Cardiac septum (tissue), 1 donor: Measurements from ENCODE around the gene DOK1. TPM values are rescaled to one million over a fixed set of nuclear protein-coding genes. Genes with fewer than 3 reads are reported as not detected.

Experiments
- DNase-seq: peaks from one replicate; pipeline ENCODE4 v3.0.0-alpha.2; 2020; ENCODE audit warnings: low spot score
- intact Hi-C: fragments of 100-400 bp; cut with DNase I; formaldehyde crosslinking; loops from one replicate; pipeline ENCODE4 v1.14.0; 2022
- total RNA-seq: library from RNA; stranded (reverse); fragmentation: NEBNext Ultra II Directional; extraction: Animal tissue kit (Norgen Biotek cat#: 25700); gene quantifications from one replicate; pipeline ENCODE4 v1.2.1, GENCODE V29; 2021
- donor health status: DM: no; HTN: no; CAD: no.

The DOK1 gene
- total RNA-seq, 1 donor from 2014 or later = 3.9 TPM

DNA sequence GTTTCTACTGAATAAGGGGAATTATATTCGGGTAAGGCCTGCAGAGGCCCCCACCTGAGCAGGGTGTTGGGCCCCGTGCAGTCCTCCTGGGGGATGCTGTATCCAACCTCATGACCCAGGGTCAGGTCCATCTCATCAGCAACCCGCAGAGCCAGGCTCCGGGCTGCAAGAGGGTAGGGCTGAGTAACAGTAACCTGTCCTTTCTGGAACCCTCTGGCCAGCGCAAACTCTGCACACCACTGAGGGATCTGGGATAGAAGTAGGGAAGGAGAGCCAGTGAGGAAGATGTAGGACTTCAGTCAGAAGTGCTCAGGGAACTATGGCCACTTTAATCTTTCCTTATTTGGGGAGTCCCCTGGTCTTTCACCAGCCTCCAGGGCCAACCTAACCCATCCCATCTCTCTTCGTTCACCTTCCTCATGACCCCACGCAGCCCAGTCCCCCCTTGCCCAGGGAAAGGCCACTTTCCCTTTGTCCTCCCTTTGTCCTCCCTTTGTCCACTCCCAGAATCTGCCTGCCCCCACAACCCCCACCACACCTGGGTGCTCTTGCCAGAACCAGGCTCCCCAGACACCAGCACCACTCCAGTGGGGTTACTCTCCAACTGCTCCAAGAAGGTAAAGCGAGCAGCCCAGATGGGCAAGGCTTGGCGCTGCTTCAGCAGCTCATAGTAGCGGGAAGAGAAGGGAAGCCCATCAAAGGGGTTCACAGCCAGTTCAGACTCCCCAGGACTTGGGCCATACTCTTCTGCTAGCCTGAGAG, 29.4 kb upstream of the DOK1 start:
- peak; percentile 61 for DNase-seq

DNA sequence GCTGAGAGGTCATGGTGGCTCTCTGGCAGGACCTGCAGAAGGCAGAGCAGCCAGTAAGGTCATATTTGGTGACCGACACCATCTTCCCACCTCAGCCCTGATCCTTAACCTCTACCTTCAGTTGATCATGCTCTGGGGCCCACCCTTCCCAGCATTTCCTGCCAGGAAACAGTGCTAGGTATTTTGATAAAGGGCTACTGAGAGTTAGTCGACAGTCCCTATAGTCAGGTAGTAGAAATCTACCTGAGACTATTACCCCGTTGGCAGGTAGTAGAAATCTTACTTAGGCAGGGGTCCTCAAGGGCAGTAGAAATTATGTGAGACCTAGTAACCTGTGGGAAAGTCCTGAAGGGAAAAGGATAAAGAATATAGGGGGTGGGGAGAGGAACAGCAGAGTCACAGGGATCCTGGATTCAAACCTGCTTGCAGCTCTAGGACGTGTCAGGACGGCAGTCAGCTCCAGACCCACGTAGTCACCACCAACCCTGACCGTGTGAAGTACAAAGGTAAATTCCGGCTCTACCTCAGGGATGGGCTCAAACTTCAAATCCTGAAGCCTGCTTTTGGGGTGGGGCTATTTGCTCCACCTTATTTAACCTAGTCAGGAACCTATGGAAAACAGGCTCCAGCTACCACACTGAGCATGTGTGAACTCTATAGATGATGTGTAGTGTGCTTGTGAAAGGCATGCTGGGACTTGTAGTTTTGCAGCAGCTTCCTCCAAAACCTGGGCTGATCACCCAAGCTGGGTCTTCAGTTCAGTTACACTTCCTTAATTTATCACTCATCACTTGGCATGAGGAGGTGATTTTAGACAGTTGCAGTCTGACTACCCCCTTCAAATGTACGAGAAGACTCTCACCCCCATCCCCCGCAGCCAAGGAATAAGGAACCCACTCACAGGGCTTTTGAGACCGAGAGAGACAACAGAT, 28.5 kb upstream of the DOK1 start, which contains the start of gene DQX1:
Gene DQX1, minus strand, starts transcription at position 515 of the 932 bp plus-strand sequence. Its CDS starts 502 bp downstream, at position 13.
- intact Hi-C loops = loop anchor here (5.0 to 10.0 kb wide), 2 partner anchors 61 to 129 kb away; partner anchors contain the start of gene SEMA4F
- peak; percentile 46 for DNase-seq

More for the DNA sequence above, 29.4 kb upstream of the DOK1 start:
- intact Hi-C loops = loop anchor here (5.0 to 10.0 kb wide), 2 partner anchors 62 to 130 kb away; partner anchors contain the start of gene SEMA4F

DNA sequence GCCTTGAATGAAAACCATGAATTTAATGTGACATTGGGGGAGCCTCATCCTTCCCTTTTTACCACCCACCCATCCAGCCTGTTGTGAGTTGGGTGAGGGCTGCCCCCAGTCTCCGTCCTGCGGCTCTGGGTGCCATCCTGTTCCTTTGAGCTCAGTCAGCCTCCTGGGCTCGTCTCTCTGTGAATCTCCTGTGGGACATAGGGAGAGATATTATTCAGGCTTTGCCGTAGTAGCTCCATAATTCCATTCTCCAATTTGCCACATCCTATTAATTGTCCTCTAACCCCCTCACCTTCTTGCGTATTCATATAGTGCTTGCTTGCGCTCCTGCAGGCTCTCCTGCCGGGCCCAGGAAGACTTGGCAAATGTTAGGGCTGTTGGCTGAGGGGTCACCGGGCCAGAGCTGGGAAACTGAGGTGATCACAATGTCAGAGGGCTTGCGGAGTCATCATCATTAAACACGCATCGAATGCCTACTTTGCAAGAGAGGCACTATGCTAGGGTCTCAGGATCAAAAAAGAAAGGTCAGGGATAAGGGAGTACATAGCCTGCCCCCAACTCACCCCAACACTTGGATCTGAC, 27.8 kb upstream of the DOK1 start:
- intact Hi-C loops = loop anchor here (5.0 to 10.0 kb wide), 2 partner anchors 61 to 128 kb away; partner anchors contain the start of gene SEMA4F
- peak; percentile 50 for DNase-seq

DNA sequence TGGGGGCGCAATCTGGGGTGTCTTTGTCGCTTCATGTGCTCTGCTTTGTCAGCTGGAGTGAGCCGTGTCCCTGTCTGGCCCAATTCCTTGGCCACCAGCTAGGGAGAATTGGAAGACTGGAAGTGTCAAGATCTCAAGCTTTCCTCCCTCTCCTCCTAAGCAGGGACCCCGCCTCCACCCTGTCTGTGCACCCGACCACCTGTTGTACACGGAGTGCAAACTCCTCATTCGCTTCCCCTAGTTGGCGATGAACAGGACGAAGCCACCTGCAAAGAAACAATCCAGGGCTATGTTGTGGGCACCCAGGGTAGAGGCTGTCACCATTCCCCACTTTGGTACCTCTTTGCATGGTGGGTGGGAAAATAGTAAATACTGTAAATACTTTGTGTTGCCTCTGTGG, 26.8 kb upstream of the DOK1 start:
- intact Hi-C loops = loop anchor here (5.0 to 10.0 kb wide), 2 partner anchors 60 to 127 kb away; partner anchors contain the start of gene SEMA4F

DNA sequence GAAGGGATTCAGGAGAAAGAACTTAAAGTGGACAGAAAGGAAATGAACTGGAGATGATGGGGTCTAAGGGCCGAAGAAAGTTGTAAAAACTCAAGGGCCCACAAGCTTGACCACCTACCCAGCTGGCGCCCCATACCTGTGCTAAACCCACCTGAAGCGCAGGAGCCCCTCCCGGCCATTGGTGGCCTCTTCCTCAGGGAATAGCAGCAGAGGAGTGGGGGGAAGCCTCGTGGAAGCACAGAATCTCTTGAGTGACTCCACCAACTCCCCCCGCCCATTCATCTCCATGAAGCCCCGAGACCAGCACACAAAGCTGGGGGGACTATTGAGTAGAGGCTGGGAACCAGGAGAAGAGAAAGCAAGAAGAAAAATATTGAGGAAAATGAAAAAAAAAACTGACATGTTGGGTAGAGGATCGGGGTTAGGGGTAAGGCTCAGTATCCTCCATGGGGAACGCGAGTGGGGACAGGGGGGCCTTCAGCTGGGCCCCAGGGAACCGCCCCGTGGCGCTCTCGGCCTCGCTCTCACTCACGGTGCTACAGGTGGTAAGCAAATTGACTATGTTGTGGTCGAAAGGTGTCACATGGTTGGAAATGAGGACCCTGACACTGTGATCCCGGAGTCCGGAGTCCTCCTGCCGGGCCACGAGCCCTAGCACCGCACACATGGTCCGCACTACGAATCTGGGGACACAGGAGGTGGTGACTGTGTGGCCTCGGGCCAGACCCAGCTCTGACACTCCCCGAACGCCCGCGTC, 25.7 kb upstream of the DOK1 start:
- DNase-seq = peak; percentile 41
- intact Hi-C loops = loop anchor here (1.0 to 10.0 kb wide), 6 partner anchors 21 to 126 kb away; partner anchors contain the start of genes CCDC142, DOK1, INO80B and PCGF1

More for the DNA sequence above, 26.8 kb upstream of the DOK1 start:
- DNase-seq = peak; percentile 54

DNA sequence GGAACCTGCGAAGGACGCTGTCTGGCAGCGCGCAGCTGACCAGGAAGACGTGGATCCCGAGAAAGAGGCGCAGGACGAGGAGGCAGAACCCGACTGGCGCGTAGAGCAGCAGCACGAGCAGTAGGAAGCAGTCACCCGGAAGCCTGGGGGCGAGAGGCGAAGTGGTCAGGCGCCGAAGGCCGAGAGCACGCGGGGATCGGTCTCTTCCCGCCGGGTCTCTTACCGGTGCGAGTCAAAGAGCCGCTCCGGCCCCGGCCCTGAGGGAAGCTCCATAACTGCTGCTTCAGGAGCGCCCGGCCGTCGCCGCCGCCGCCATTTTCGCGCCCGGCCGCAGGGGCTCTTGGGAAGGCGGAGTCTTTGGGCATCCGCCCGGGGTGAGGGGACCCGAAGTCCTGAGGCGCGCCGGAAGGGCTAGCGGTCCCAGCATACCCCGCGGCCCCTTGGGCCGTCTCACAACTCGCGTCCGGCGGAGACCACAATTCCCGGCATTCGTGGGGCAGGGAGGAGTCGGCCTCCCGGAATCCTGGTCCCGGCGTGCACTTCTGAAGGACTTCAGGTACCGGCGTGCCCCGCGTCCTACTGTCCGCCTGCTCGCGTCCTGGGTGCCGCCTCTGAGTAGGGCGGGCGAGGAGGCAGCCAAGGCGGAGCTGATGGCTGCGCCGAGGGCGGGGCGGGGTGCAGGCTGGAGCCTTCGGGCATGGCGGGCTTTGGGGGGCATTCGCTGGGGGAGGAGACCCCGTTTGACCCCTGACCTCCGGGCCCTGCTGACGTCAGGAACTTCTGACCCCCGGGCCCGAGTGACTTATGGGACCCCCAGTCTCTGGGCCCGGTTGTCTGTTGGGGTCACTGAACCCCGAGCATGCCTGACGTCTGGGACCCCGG, 24.9 kb upstream of the DOK1 start, which contains the start of the genes AUP1 and HTRA2:
Gene AUP1, minus strand, starts transcription at position 350 of the 882 bp plus-strand sequence. Its CDS starts 77 bp downstream, at position 273.
Gene HTRA2, plus strand, starts transcription at position 577 of the 882 bp plus-strand sequence. Its CDS starts 74 bp downstream, at position 651.
- DNase-seq = peak; percentile 99
- intact Hi-C loops = loop anchor here (1.0 to 10.0 kb wide), 8 partner anchors 19 to 705 kb away; partner anchors contain the start of genes CCDC142, DOK1, INO80B and PCGF1

DNA sequence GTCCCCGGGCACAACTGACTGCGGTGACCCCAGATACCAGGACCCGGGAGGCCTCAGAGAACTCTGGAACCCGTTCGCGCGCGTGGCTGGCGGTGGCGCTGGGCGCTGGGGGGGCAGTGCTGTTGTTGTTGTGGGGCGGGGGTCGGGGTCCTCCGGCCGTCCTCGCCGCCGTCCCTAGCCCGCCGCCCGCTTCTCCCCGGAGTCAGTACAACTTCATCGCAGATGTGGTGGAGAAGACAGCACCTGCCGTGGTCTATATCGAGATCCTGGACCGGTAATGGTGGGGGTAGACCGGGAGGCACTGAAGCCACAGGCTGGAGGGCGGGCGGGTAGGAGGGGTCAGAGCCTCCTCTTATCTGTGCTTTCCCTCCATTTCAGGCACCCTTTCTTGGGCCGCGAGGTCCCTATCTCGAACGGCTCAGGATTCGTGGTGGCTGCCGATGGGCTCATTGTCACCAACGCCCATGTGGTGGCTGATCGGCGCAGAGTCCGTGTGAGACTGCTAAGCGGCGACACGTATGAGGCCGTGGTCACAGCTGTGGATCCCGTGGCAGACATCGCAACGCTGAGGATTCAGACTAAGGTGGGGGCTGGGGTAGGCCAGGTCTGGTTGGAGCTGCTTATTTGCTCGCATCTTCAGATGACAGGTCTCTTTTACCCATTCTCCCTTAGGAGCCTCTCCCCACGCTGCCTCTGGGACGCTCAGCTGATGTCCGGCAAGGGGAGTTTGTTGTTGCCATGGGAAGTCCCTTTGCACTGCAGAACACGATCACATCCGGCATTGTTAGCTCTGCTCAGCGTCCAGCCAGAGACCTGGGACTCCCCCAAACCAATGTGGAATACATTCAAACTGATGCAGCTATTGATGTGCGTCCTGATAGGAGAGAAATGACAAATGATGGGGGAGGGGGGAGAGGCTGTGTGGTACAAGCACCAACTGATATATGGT, 24.0 kb upstream of the DOK1 start:
- intact Hi-C loops = loop anchor here (2.0 to 10.0 kb wide), 2 partner anchors 18 to 706 kb away; partner anchors contain the start of gene STAMBP
- peak; percentile 75 for DNase-seq

DNA sequence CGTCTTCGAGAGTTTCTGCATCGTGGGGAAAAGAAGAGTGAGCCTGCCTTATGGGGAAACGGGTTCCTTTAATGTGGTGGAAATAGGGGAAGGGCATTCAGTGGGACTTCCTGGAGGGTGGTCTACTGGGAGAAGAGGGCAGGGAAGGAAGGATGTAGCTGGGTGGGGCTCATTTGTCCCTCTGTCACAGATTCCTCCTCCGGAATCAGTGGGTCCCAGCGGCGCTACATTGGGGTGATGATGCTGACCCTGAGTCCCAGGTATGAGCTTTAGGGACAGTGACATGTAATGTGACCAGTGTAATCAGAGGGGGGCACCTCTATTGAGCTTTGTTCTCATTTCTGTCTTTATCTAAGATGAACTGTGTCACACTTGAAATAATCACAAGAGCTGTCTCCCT, 22.9 kb upstream of the DOK1 start:
- peak; percentile 65 for DNase-seq
- intact Hi-C loops = loop anchor here (2.0 to 10.0 kb wide), 2 partner anchors 17 to 707 kb away; partner anchors contain the start of gene STAMBP

DNA sequence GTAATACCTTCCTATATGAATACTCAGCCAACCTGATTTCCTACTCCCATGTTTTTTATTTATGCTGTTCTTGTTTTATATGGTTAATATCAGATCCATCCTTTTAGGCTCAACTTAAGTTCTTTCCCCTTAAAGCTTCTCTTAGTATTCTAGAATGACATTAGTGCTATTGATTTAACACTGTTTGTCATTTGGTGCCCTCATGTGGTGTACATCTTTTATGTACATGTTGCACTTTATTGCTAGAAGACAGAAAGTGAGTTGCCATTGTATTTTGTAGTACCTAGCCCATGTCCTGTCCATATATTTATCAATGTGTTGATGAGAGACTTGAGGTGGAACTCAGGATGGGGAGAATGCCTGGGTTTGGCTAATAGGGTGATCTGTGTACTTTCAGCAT, 22.3 kb upstream of the DOK1 start:
- no peak for DNase-seq
- intact Hi-C loops = loop anchor here (10.0 kb wide), 1 partner anchor 707 kb away; the partner anchor contains the start of gene STAMBP

DNA sequence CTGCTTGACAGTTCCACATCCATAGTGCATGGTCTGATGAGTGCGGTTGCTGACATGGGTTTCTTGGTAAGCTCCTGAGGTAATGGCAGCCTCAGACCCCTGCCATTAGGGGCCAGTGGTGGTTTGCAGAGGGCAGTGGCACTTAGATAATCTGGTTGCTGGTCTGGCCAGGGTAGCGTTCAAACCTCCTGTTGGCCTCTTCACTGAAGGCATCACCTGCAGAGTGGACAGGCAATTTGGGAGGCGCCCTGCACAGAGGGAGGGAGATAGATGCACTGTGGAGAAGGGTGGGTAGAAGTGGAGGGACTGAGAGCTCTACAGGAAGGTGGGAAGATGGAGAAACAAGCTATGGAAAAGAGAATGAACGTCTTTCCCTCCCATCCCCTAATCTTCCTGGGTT, 21.1 kb upstream of the DOK1 start:
- DNase-seq = peak; percentile 43
- intact Hi-C loops = loop anchor here (10.0 kb wide), 1 partner anchor 709 kb away; the partner anchor contains the start of gene STAMBP

DNA sequence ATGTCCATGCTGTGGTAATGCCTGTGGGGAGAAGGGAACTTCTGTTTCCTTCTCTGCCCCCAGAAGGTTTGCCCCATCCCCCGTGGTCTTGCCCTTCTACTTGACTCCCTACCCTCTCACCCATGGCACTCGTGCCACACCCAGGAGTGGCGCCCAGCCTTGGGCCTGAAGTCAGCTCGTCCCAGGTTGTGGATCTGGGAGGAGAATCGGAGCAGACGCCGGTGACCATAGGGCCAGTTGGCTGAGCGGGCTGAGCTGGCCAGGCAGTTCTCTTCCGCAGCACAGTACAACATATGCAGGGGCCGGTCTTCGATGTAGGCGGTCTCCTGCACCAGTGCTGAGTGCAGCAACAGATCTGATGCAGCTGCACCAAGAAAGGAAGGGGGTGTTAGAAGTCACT, 20.1 kb upstream of the DOK1 start:
- peak; percentile 7 for DNase-seq
- intact Hi-C loops = loop anchor here (10.0 kb wide), 1 partner anchor 710 kb away; the partner anchor contains the start of gene STAMBP

DNA sequence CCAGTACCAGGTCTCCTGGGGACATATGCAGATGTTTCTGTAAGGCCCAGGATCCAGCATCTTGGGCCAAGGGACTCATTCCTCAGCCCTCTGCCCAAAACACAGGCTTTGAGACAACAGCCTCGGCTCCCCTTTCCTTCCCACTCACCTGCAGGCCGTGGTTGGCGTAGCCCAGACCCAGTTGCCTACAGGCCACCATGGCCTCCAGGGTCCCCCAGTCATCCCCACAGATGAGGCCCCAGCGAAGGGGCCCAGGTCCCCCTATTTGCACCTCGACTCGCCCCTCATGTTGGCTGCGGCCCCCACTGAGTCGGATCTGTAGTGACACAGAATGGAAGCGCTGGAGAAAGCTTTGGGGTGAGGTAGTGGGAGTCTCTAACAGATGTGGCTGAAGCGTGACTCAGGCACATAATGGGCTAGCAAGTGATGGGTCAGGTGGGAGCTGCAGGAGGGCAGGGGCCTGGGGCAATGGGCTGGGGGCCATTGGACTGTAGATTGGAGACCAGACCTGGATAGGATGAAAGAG, 19.0 kb upstream of the DOK1 start:
- intact Hi-C loops = loop anchor here (10.0 kb wide), 1 partner anchor 711 kb away; the partner anchor contains the start of gene STAMBP
- no peak for DNase-seq

DNA sequence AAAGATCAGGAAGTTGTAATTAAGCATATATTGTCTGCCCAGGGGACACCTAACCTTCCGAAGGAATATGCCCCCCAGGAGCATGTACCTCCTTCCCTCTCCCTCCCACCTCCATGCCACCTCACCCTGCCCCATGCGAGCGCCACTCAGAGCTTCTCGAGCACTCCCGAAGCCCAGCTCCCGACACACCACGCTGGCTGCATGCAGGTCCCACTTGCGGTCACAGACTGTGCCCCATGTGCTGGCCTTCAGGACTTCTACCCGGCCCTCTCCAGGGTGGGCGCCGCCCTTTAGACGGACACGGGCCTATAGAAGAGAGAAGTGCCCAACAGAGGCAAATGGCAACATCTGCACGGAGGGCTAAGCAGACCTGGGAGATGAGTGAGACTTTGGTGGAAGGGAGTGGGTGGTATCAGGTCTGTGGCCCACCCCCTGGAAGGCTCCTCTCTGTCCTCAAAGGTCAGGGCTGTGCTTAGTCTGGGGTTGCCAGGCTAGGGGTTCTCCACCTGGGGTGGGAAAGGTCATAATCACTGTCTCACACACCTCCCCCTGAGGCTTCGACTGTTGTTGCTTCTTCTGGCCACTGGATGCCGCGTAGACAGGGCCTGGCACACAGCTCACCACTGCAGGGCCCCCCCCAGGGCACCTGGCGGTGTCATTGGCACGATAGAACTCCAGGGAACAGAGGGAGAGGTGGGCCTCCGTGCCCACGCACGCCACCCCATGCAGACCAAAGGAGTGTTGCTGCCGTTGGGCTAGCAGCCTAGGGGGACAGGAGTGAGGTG, 18.2 kb upstream of the DOK1 start:
- intact Hi-C loops = loop anchor here (10.0 kb wide), 1 partner anchor 712 kb away; the partner anchor contains the start of gene STAMBP
- no peak for DNase-seq

DNA sequence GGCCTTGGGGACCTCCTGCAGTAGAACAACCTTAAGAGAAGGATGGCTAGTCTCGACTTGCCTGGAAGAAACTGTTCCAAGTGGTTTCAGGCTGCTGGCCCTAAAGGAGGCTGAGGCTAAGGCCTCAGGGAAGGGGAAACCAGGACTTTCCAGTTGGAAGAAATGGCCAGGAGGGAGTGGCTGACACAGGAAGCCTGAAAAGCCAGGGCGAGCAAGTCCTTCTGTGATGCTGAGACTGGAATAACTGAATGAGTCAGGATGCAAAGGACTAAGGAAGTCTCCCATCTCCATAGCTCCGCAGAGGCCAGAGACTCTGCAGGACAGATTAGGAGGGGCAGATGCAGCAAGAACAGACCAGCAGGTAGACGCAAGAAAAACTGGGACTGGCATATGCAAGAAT, 17.4 kb upstream of the DOK1 start:
- intact Hi-C loops = loop anchor here (10.0 kb wide), 1 partner anchor 712 kb away; the partner anchor contains the start of gene STAMBP

More for the DNA sequence above, 17.4 kb upstream of the DOK1 start:
- DNase-seq = no peak
